ENCODE measurements around the gene LMF1.

- TF ChIP-seq CTCF (conservative IDR thresholded peaks at IDR 0.05; ENCODE audit: low read length) (no peak), EZH2phosphoT487 (IDR thresholded peaks at IDR 0.05; ENCODE audit: borderline replicate concordance, low read depth, low read length) (no peak)
Measured at GRCh38 chr16:984121-984694, 13.4 kb upstream of the LMF1 start.

Data from OCI-LY7 (cell line).